Measurements from ENCODE around the gene MGLL.

Gene MGLL

DNA sequence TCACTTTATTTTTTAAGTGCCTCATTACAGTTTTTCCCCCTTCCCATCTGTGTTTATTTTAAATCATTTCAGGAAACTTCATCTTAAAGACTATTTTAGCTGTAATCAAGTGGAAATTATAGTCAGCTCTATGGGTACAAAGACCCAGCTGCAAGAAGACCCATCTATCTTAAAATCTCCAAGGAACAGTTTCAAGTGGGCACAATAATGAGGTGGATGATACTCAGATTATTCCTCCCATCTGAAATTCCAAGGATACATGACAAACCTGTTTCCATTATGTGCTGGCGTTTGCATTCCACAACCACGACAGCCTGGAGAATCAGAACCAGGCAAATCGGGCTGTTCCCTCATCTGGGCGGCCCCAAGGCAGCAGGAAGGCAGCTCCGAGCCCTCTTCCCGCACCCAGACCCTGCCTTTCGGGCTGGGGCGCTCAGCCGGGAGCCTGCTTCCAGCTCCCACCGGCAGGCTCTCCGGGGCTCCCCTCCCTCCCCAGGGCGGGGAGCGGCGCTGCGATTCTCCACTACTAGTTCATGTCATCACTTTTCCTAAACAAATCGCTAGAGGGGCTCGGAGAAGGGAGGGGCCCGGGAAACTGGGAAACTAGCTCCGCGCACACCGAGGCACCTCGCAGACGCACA, at the start of gene MGLL:
TSS of gene MGLL (minus strand) at position 475 of the 641 bp plus-strand sequence. CDS start at position 278, 197 bp downstream.
- DNase-seq (ENCODE audit: low read depth in 2 of 2), result no peak

- no peak for DNase-seq (ENCODE audit: low read depth in 2 of 2)
These were observed 47.8 kb upstream of the MGLL start for GRCh38 chr3:127870156-127870555.

DNA sequence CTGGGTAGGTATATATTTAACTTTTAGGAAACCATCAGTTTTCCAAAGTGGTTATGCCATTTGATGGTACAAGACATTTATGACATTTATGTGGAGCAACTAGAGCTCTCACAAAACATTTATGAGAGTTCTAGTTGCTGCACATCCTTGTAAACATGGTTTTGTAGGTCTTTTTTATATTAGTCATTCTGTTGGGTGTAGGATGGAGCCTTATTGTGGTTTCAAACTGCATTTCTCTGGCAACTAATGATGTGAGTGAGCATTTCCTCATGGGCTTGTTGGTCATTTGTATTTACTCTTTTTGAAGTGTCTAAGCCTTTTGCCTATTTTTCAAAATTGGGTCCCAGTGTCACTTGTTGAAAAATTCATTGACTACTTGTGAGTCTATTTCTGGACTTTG, 45.7 kb upstream of the MGLL start:
- DNase-seq (ENCODE audit: low read depth in 2 of 2), result no peak

- DNase-seq (ENCODE audit: low read depth in 2 of 2), result no peak
These were observed 45.1 kb upstream of the MGLL start for GRCh38 chr3:127867412-127867811.

DNA sequence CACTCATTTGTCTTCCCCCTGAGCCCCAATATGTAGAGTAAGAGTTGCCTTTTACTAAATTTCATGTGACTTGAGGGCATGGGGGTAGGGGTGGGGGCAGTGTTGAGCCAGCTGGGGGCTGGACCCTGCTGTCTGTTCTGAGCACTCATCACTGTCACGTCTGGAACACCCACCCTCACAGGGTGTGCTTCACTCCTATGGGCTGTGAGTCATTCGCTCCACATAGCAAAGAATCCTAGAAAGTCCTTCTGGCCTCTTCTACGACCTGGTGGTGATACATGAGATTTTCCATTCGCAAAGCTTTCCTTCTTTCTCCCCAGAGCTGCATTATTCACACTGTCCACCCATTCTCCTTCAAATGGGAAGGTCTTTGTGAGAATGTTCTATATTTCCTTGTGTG, 43.6 kb upstream of the MGLL start:
- DNase-seq (ENCODE audit: low read depth in 2 of 2), result no peak

DNA sequence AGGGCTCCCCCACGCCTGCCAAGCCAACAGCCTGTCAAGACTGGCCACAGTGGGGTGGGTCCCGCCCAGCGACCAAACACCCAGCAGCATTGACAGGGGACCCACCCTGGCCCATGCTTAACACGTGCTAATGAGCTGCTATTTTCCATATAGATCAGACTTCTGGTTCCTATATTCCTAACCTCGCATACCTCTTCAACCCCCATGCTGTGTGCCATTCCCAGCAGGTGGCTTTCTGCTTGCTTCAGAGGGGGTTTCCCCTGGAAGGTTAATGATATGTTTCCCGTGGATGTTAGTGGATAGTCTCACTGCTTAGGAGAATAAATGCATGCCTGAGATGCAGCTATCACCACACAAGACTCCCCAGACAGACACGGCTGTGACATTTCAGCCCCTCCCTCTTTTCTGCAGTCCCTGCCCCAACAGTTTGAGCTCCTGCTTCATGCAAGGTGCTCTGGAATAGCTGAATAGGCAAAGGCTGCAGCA, 37.9 kb upstream of the MGLL start:
- no peak for DNase-seq (ENCODE audit: low read depth in 2 of 2)

DNA sequence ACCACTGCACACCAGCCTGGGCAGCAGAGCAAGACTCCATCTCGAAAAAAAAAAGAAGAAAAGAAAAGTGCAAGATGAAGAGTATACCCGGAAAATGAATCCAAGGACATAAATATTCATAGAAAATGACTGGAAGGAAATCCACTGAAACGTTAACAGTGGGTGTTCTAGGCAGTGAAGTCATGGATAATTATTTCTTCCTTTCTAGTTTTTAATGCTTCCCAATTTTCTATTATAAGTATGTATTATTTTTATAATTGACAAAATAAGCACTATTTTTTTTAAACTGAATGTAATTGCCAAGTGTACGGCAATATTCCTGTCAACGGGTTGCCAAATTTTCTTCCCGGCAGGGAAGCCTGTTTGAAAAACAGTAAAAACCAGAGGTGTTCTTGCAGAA, 37.4 kb upstream of the MGLL start:
- DNase-seq (ENCODE audit: low read depth in 2 of 2), result no peak

DNA sequence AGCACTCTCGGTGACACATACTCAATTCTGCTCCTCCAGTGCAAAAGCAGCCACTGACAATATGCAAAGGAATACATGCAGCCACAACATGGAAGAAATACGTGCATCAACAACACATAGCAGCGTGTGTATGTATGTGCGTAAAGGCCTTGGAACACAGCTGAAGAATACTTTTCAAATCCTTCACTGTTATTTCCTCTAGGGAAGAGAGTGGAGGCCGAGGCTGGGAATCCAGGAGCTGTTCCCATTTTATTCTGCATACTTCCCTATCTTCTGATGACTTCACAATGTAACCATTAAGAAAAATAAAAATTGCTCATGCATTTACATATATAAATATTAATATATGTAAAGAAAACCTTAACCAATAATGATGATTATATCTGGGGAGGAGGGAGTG, 36.6 kb upstream of the MGLL start:
- DNase-seq (ENCODE audit: low read depth in 2 of 2), result no peak

DNA sequence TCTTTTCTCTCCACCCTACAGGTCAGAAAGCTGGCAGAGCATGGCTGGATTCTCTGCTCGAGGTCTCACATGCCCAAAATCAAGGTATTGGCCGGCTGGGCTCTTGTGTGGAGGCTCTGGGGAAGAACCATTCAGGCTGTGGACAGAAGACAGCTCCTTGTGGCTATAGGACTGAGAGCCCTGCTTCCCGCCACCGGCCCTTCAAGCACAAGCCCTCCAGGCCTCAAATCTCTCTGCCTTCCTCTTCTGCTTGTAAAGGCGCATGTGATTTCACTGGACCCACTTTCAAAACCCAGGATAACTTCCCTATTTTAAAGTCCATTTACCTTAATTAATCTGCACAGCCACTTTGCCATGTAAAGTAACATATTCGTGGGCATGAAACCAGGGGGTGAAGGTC, 36.2 kb upstream of the MGLL start:
- DNase-seq (ENCODE audit: low read depth in 2 of 2), result no peak

DNA sequence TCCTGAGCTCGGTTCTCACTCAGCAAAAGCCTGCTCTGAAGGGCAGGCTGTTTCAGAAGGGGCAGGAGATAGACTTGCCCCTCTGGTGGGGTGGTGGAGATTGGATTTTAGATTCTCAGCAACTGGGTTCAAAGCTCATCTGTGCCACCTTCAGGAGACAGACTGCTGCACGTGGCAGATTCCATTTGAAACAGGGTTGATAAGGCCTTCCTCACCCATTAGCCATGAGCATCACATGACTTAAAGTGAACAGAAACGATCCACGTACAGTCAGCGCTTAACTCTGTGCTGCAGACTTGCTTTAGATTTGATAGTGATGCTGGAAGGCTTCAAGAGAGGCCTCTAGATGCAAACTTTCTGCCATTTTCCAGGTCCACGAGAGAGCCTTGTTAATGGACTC, 35.0 kb upstream of the MGLL start:
- no peak for DNase-seq (ENCODE audit: low read depth in 2 of 2)

GRCh38 chr3:127856801-127857200, 34.5 kb upstream of the MGLL start:
- no peak for DNase-seq (ENCODE audit: low read depth in 2 of 2)

- DNase-seq (ENCODE audit: low read depth in 2 of 2), result no peak
These were observed 32.9 kb upstream of the MGLL start for GRCh38 chr3:127855246-127855645.

DNA sequence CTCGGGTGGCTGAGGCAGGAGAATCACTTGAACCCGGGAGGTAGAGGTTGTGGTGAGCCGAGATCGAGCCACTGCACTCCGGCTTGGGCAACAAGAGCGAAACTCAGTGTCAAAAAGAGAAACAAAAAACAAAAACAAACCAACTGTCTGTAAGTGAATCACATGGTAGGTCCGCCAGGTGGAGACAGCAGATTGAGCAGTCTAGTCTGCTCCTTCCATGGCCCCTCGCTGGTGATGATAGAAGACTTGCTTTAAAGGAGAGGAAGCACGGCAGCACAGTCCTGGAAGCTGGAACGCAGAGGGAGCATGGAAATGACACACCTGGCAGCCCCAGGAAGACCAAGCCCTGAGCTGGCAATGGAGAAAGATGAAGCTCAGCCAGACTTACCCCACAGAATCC, 31.4 kb upstream of the MGLL start:
- no peak for DNase-seq (ENCODE audit: low read depth in 2 of 2)

GRCh38 chr3:127851899-127852298, 29.6 kb upstream of the MGLL start:
- no peak for DNase-seq (ENCODE audit: low read depth in 2 of 2)

DNA sequence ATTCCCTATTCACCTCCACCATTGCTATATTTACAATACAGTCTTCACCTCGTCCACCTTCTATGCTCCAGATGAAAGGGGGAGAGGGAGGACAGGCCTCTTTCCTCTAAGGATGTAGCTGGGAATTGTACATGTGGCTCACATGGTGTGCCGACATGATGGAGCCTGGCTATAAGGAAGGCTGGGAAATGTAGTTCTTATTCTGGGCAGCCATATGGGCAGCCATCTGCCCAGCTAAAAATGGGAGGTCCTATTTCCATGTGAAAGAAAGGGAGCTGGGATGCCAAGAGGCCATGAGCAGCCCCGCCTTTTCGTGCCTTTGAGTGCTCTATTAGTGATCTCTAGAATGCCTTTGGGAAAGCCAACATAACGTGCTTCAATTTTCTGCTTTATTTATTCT, 27.1 kb upstream of the MGLL start:
- no peak for DNase-seq (ENCODE audit: low read depth in 2 of 2)

DNA sequence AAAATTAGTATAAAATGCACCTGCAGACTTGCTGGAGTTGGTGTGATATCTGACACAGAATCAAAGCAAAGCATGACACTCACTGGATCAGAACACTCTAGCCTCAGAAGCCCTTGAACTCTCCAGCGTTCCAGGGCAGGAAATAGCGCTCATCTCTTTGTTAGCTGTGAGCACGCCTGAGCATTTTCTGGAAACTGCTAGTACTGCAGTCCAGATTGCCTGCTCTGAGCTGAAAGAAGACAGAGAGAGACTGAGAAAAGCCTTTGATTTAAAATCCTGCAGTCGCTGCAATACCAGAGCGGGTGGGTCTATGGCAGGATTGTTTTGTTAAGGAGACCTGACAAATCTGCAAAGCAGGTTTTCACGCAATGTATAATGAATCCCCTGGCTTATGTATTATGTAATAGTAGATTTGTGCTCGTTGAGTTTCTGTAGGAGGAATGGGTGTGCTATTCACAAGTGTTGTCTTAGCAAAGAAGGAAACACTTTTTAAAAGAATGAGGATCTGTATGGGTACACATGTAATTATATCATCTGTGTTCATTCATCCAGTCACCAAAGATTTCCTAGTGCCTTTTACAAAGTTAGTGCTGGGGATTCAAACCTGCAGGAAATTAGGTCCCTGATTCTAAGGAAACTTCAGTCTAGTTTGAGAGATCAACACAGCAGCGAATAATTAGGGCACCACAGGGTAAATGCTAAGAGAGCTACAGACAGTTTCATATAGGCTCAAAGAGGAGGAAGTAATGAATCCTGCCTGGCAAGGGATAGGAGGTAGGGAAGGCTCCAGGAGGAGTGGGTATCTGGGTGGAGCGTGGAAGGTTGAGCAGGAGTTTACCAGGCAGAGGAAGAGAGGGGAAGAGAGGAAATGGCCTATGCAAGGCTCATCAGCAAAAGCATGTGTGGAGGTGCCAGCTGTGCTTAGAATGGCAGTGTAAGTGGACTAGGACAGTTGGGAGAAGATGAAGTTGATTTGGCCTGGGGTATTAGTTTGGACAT, 26.1 kb upstream of the MGLL start:
- no peak for DNase-seq (ENCODE audit: low read depth in 2 of 2)

GRCh38 chr3:127847236-127847720, 25.0 kb upstream of the MGLL start:
- no peak for DNase-seq (ENCODE audit: low read depth in 2 of 2)

- DNase-seq (ENCODE audit: low read depth in 2 of 2), result no peak
These were observed 24.3 kb upstream of the MGLL start for GRCh38 chr3:127846576-127846975.

DNA sequence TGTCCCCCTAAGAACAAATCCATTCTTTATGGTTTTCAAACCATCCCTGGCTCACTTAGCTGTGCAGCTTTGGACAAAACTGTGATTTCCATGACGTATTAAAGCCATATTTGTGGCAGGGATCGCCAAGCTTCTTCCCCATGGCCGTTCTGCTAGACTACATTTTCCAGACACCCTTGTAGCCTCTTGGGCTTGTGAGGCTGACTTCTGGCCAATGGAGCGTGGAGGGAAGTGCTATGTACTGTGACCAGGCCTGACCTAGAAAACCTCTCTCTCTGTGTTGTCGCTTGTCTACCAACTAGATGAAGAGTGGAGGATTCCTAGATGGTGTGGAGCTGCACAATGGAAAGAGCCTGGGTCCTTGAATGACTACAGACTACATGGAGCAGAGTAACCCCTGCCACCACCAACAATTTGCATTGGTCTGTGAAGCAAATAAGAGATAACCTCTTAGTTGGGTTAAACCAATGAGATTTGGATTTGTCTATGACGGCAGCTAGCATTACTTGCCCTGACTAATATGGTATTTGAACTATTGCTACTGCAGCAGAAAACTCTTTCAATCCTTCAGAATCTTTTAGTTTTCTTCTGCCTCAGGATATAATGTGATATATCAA, 22.1 kb upstream of the MGLL start:
- DNase-seq (ENCODE audit: low read depth in 2 of 2), result no peak

- DNase-seq (ENCODE audit: low read depth in 2 of 2), result no peak
These were observed 18.4 kb upstream of the MGLL start for GRCh38 chr3:127840671-127841070.

GRCh38 chr3:127839099-127839498, 16.8 kb upstream of the MGLL start:
- no peak for DNase-seq (ENCODE audit: low read depth in 2 of 2)
